ENCODE measurements around the gene ZFTA.

DNA sequence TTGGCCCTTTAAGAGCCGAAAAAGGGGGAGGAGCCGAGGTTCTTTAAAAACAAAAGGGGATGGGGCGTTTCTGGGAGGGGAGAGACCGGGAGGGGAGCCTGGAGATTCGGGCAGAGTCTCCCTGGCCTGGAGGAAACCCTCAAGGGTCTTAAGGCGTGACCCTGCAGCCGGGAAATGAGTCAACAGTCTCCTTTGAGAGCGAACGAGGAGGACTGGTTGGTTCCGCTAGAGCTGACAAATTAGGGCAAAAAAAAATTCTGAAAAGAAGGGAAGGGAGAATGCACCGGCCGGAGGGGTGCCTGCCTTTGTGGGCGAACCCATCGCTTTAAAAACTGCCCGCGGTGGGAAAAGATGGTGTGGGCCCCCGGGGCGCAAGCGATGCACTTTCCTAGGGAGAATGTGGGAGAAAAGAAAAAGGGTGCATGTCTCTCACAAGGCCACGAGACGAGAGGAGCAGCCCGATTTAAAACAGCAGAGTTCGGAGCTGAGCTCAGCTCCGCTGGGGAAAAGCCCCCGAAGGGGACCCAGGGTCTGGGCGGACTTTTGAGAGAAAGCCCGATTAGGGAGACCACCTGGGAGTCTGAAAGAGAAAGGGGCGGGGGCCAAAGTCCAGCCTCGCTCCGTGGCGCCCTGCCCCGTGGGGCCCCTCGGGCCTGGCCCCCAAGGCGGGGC is 874 bp downstream of the ZFTA start:
- TF ChIP-seq, protein P1, sequence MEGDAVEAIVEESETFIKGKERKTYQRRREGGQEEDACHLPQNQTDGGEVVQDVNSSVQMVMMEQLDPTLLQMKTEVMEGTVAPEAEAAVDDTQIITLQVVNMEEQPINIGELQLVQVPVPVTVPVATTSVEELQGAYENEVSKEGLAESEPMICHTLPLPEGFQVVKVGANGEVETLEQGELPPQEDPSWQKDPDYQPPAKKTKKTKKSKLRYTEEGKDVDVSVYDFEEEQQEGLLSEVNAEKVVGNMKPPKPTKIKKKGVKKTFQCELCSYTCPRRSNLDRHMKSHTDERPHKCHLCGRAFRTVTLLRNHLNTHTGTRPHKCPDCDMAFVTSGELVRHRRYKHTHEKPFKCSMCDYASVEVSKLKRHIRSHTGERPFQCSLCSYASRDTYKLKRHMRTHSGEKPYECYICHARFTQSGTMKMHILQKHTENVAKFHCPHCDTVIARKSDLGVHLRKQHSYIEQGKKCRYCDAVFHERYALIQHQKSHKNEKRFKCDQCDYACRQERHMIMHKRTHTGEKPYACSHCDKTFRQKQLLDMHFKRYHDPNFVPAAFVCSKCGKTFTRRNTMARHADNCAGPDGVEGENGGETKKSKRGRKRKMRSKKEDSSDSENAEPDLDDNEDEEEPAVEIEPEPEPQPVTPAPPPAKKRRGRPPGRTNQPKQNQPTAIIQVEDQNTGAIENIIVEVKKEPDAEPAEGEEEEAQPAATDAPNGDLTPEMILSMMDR (IDR thresholded peaks at IDR 0.05), result no peak
- peak in 1 of 2 donors; percentile 27 for TF ChIP-seq POLR2A (IDR thresholded peaks at IDR 0.05)
